ENCODE data around the gene TPPP2.

TPPP2 gene

GRCh38 chr14:21057803-21058675 is 28.0 kb downstream of the TPPP2 start, which contains the start of gene RNASE8:
RNASE8 (plus strand) TSS chr14:21057822; CDS start chr14:21057893, 71 bp downstream.
- DNase-seq (ENCODE audit: low spot score) = peak; percentile 13

- DNase-seq (ENCODE audit: low spot score) = no peak
These were observed 28.9 kb downstream of the TPPP2 start for GRCh38 chr14:21058903-21059302.

GRCh38 chr14:21059842-21060613 is 30.0 kb downstream of the TPPP2 start:
- no peak for DNase-seq (ENCODE audit: low spot score)

GRCh38 chr14:21060614-21061346 is 30.8 kb downstream of the TPPP2 start:
- no peak for DNase-seq (ENCODE audit: low spot score)

- no peak for DNase-seq (ENCODE audit: low spot score)
These were observed 31.3 kb downstream of the TPPP2 start for GRCh38 chr14:21061347-21061668.

- no peak for DNase-seq (ENCODE audit: low spot score)
These were observed 33.5 kb downstream of the TPPP2 start for GRCh38 chr14:21063479-21063878.

GRCh38 chr14:21066882-21067502 is 37.0 kb downstream of the TPPP2 start:
- no peak for DNase-seq (ENCODE audit: low spot score)

- peak; percentile 28 for DNase-seq (ENCODE audit: low spot score)
These were observed 38.7 kb downstream of the TPPP2 start for GRCh38 chr14:21068521-21069387.

GRCh38 chr14:21069388-21070082 is 39.5 kb downstream of the TPPP2 start:
- DNase-seq (ENCODE audit: low spot score) = no peak

- DNase-seq (ENCODE audit: low spot score) = no peak
These were observed 40.1 kb downstream of the TPPP2 start, which contains the start of gene ARHGEF40 for GRCh38 chr14:21070083-21070609. ARHGEF40 (plus strand) TSS chr14:21070304; CDS start chr14:21070397, 93 bp downstream.

GRCh38 chr14:21070610-21071224 is 40.7 kb downstream of the TPPP2 start:
- no peak for DNase-seq (ENCODE audit: low spot score)

GRCh38 chr14:21071225-21072030 is 41.4 kb downstream of the TPPP2 start:
- DNase-seq (ENCODE audit: low spot score) = peak; percentile 50

GRCh38 chr14:21072031-21072473 is 42.0 kb downstream of the TPPP2 start:
- no peak for DNase-seq (ENCODE audit: low spot score)

GRCh38 chr14:21072781-21073339 is 42.8 kb downstream of the TPPP2 start:
- DNase-seq (ENCODE audit: low spot score) = no peak

- no peak for DNase-seq (ENCODE audit: low spot score)
These were observed 43.9 kb downstream of the TPPP2 start for GRCh38 chr14:21073921-21074320.

- no peak for DNase-seq (ENCODE audit: low spot score)
These were observed 44.6 kb downstream of the TPPP2 start for GRCh38 chr14:21074398-21075272.

GRCh38 chr14:21075719-21076437 is 45.9 kb downstream of the TPPP2 start:
- DNase-seq (ENCODE audit: low spot score) = no peak

All from activated CD4-positive, alpha-beta T cell treated with anti-CD3 and anti-CD28 coated beads, Interleukin-2, Interleukin-4, amounts not matched to agents 100 ng/mL and 50 ng/mL, durations not matched to agents 16 hours and 8 hours (primary cell).